CD4-positive, alpha-beta T cell treated with Interleukin-10 for 1 hour (primary cell): ENCODE results near the gene LRP8.
"Not testable (repeated sequence)": the region's sequence is repeated elsewhere in the genome, so short reads cannot be mapped to it uniquely, and the experiment has no call there.

ENCODE experiments used
- DNase-seq: peaks from one replicate; pipeline ENCODE4 v3.0.0-alpha.2; 2020

Gene LRP8

GRCh38 chr1:53206083-53206685, 121.7 kb downstream of the LRP8 start:
- not testable (repeated sequence) for DNase-seq

- DNase-seq = not testable (repeated sequence)
Measured at GRCh38 chr1:53205496-53205895, 122.4 kb downstream of the LRP8 start.

- no peak for DNase-seq
Measured at GRCh38 chr1:53203466-53203865, 124.4 kb downstream of the LRP8 start.

GRCh38 chr1:53198241-53198651, 129.6 kb downstream of the LRP8 start:
- no peak for DNase-seq

GRCh38 chr1:53197291-53198200, 130.3 kb downstream of the LRP8 start:
- DNase-seq = no peak

GRCh38 chr1:53196485-53197290, 131.2 kb downstream of the LRP8 start, which contains the start of gene CPT2:
Gene CPT2, plus strand, starts transcription at chr1:53196824. Its CDS starts 120 bp downstream, at chr1:53196944.
- DNase-seq = peak; percentile 93

- DNase-seq = no peak
Measured at GRCh38 chr1:53196017-53196484, 131.8 kb downstream of the LRP8 start.

- no peak for DNase-seq
Measured at GRCh38 chr1:53195246-53196016, 132.4 kb downstream of the LRP8 start.
